Gastrocnemius medialis (tissue), 4 donors: Measurements from ENCODE around the gene CLEC4G. TPM values are rescaled to one million over a fixed set of nuclear protein-coding genes. Genes with fewer than 3 reads are reported as not detected.

Source experiments
- ATAC-seq, 2 donors: fragments of 150-250 bp; one replicate each; pipeline ENCODE4 v1.9.1; 2016
- DNase-seq, 2 donors: peaks; one replicate each; pipeline ENCODE4 v3.0.0-alpha.2; 2019
- H3K27ac ChIP-seq, 4 donors: fragments of 200-600 bp; sonication (generic); 1 replicate in 1 of 4; 2 replicates in 3 of 4; pipeline ENCODE4 v1.5.1; 2016 to 2018; ENCODE audit warnings: mild to moderate bottlenecking in 2 of 4, moderate library complexity in 1 of 4
- H3K27me3 ChIP-seq, 3 donors: fragments of 200-600 bp; sonication (generic) in 2 of 3; 1 replicate in 1 of 3; 2 replicates in 2 of 3; pipeline versions ENCODE4 v1.5.1 to v1.6.0; 2016 to 2019; ENCODE audit warnings: mild to moderate bottlenecking in 1 of 3, moderate library complexity in 1 of 3
- H3K36me3 ChIP-seq, 2 donors: fragments of 200-600 bp; sonication (generic) in 1 of 2; one replicate each; pipeline ENCODE4 v1.5.1; 2017 to 2018
- H3K4me1 ChIP-seq, 2 donors: fragments of 200-600 bp; sonication (generic) in 1 of 2; one replicate each; pipeline ENCODE4 v1.5.1; 2016 to 2017; ENCODE audit warnings: mild to moderate bottlenecking in 2 of 2
- H3K4me3 ChIP-seq, 4 donors: fragments of 200-600 bp; sonication (generic) in 3 of 4; 1 replicate in 1 of 4; 2 replicates in 3 of 4; pipeline ENCODE4 v1.5.1; 2016 to 2019; ENCODE audit warnings: mild to moderate bottlenecking in 2 of 4
- H3K9me3 ChIP-seq, 3 donors: fragments of 200-600 bp; sonication (generic) in 2 of 3; 1 replicate in 1 of 3; 2 replicates in 2 of 3; pipeline ENCODE4 v1.5.1; 2016 to 2019
- POLR2A ChIP-seq, 2 donors: fragments of 450-650 bp; IDR thresholded peaks; one replicate each; pipeline ENCODE4 v1.6.1; 2017; ENCODE audit warnings: antibody characterized with exemption in 2 of 2, mild to moderate bottlenecking in 2 of 2, moderate library complexity in 2 of 2
- in situ Hi-C, 4 donors: fragments of 200-750 bp; cut with MboI; loops; one replicate each; pipeline versions ENCODE4 v1.15.0 to v1.8.0; 2017; ENCODE audit warnings: low sequenced_read_pairs in 4 of 4
- intact Hi-C: fragments of 100-400 bp; cut with DNase I; formaldehyde crosslinking; loops from one replicate; pipeline ENCODE4 v1.15.1; 2023; ENCODE audit warnings: low total_unique reads
- total RNA-seq, 4 donors: library from RNA; depleted of rRNA; stranded (reverse); fragments of >200 nt; gene quantifications; one replicate each; pipeline versions ENCODE4 v1.1.0 to v1.2.3, GENCODE V29; 2016
- TF ChIP-seq, protein P1 (sequence below), 5 experiments: fragments of 450-650 bp in 3 of 5; fragments of 200-600 bp in 2 of 5; sonication (generic) in 2 of 5; IDR thresholded peaks in 4 of 5; conservative IDR thresholded peaks in 1 of 5; 1 replicate in 4 of 5; 2 replicates in 1 of 5; pipeline ENCODE4 v1.5.1; 2016 to 2019; ENCODE audit warnings: antibody characterized with exemption in 5 of 5, mild to moderate bottlenecking in 3 of 5, moderate library complexity in 3 of 5

CLEC4G gene
- total RNA-seq, 4 donors from 2014 or later = 0.86 TPM; not detected in 3

DNA sequence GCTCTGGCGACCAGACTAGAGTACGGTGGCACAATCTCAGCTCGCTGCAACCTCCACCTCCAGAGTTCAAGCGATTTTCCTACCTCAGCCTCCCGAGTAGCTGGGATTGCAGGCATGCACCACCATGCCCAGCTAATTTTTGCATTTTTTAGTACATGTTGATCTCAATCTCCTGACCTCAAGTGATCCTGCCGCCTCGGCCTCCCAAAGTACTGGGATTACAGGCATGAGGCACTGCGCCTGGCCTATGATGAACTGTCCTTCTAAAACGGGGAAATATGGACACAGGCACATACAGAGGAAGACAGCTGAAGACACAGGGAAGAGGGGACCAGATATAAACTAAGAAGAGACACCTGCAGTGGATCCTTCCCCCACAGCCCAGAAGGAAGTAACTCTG lies 43.9 kb upstream of the CLEC4G start:
- no peaks in the 10 kb centered on the region for H3K27me3 ChIP-seq
- no peak overlapping the region for H3K4me3 ChIP-seq
- no peaks in the 10 kb centered on the region for H3K36me3 ChIP-seq
- ATAC-seq (no peak), DNase-seq (no peak)
- in situ Hi-C loops (no loop called here), intact Hi-C loops (no loop called here)
- H3K4me1 ChIP-seq = no peaks in the 10 kb centered on the region
- H3K27ac ChIP-seq = no peak overlapping the region
- no peak for TF ChIP-seq POLR2A (IDR thresholded peaks at IDR 0.05)
- TF ChIP-seq, protein P1, sequence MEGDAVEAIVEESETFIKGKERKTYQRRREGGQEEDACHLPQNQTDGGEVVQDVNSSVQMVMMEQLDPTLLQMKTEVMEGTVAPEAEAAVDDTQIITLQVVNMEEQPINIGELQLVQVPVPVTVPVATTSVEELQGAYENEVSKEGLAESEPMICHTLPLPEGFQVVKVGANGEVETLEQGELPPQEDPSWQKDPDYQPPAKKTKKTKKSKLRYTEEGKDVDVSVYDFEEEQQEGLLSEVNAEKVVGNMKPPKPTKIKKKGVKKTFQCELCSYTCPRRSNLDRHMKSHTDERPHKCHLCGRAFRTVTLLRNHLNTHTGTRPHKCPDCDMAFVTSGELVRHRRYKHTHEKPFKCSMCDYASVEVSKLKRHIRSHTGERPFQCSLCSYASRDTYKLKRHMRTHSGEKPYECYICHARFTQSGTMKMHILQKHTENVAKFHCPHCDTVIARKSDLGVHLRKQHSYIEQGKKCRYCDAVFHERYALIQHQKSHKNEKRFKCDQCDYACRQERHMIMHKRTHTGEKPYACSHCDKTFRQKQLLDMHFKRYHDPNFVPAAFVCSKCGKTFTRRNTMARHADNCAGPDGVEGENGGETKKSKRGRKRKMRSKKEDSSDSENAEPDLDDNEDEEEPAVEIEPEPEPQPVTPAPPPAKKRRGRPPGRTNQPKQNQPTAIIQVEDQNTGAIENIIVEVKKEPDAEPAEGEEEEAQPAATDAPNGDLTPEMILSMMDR (IDR thresholded peaks at IDR 0.05 in 4 of 5, conservative IDR thresholded peaks at IDR 0.05 in 1 of 5) = no peak
- H3K9me3 ChIP-seq = no peaks in the 10 kb centered on the region

DNA sequence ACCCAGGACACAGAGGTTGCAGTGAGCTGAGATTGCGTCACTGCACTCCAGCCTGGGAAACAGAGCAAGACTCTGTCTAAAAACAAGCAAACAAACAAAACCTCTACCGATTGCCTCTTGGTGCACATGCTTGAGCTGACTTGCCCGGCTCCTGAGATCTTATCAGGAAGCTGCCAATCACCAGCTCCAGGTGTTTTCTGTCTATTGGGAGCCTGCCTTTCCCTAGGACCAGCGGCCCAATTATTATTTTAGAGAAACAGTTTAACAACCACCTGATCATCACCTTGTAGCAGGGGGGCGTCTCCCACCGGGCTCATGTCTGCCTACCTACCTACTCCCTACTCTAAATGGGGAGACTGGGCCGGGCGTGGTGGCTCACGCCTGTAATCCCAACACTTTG lies 41.9 kb upstream of the CLEC4G start:
- no peak for TF ChIP-seq POLR2A (IDR thresholded peaks at IDR 0.05)
- TF ChIP-seq, protein P1 (IDR thresholded peaks at IDR 0.05 in 4 of 5, conservative IDR thresholded peaks at IDR 0.05 in 1 of 5) = no peak
- intact Hi-C loops (no loop called here), in situ Hi-C loops (no loop called here)
- Histone ChIP-seq H3K4me1 (no peaks in the 10 kb centered on the region), H3K4me3 (no peak overlapping the region), H3K27ac (no peak overlapping the region), H3K27me3 (no peaks in the 10 kb centered on the region), H3K9me3 (no peaks in the 10 kb centered on the region), H3K36me3 (no peaks in the 10 kb centered on the region)
- no peak for ATAC-seq
- no peak for DNase-seq

DNA sequence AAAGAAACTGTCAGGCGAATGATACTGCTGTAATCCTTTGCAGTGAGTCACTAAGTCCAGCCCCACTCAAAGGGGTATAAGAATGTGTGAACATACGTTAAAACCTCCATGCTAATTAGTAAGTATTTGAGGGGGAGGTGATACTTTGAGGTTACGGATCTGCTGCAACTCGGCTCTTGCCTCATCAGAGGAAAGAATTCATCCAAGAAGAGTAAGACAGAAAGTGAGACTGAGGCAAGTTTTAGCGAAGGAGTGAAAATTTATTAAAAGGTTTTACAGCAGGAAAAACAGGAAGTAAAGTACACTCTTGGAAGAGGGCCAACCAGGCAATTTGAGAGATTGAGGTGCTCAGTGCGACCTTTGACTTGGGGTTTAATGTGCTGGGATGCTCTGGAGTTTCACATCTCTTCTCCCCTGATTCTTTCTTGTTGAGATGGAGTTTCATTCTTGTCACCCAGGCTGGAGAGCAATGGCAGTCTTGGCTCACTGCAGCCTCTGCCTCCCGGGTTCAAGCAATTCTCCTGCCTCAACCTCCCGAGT lies 40.9 kb upstream of the CLEC4G start:
- intact Hi-C loops (no loop called here), in situ Hi-C loops (no loop called here)
- DNase-seq = no peak
- ATAC-seq = no peak
- TF ChIP-seq POLR2A (IDR thresholded peaks at IDR 0.05) = no peak
- TF ChIP-seq, protein P1 (IDR thresholded peaks at IDR 0.05 in 4 of 5, conservative IDR thresholded peaks at IDR 0.05 in 1 of 5) = no peak
- Histone ChIP-seq H3K36me3 (no peaks in the 10 kb centered on the region), H3K9me3 (no peaks in the 10 kb centered on the region), H3K4me1 (no peaks in the 10 kb centered on the region), H3K27ac (no peak overlapping the region), H3K4me3 (no peak overlapping the region), H3K27me3 (no peaks in the 10 kb centered on the region)

DNA sequence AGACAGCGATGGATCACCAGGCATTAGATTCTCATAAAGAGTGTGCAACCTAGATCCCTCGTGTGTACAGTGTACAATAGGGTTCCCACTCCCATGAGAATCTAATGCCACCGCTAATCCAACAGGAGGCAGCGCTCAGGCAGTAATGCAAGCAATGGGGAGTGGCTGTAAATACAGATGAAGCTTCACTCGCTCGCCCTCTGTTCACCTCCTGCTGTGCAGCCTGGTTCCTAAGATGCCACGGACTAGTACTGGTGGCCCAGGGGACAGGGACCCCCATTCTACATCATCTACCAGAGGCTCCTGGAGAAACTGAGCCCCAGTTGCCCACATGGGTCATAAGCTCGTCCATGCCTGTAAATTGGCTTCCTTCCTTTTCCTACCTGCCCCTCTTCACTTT lies 39.2 kb upstream of the CLEC4G start:
- H3K27ac ChIP-seq = no peak overlapping the region
- in situ Hi-C loops = no loop called here
- no peaks in the 10 kb centered on the region for H3K4me1 ChIP-seq
- DNase-seq = no peak
- no peak overlapping the region for H3K4me3 ChIP-seq
- H3K27me3 ChIP-seq = no peaks in the 10 kb centered on the region
- no peak for TF ChIP-seq POLR2A (IDR thresholded peaks at IDR 0.05)
- TF ChIP-seq, protein P1 (IDR thresholded peaks at IDR 0.05 in 4 of 5, conservative IDR thresholded peaks at IDR 0.05 in 1 of 5) = no peak
- H3K9me3 ChIP-seq = no peaks in the 10 kb centered on the region
- intact Hi-C loops = no loop called here
- H3K36me3 ChIP-seq = no peaks in the 10 kb centered on the region
- ATAC-seq = no peak

DNA sequence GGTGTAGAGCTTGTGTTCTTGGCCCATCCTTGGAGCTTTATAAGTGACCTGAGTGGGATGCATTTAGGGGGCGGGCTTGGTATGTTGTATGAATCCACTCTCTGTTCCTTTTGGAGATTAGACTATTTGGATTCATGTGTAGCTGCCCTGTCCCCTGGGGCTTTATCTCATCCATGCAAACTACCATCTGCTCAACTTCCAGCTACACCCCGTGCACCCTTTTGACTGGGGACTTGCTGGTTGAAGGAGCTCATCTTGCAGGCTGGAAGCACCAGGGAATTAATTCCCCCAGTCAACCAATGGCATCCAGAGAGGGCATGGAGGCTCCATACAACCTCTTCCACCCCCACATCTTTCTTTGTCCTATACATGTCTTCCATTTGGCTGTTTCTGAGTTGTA lies 37.3 kb upstream of the CLEC4G start:
- H3K27ac ChIP-seq = no peak overlapping the region
- no peak overlapping the region for H3K4me3 ChIP-seq
- no peaks in the 10 kb centered on the region for H3K4me1 ChIP-seq
- in situ Hi-C loops (no loop called here), intact Hi-C loops (no loop called here)
- no peaks in the 10 kb centered on the region for H3K9me3 ChIP-seq
- no peaks in the 10 kb centered on the region for H3K36me3 ChIP-seq
- no peak for DNase-seq
- no peaks in the 10 kb centered on the region for H3K27me3 ChIP-seq
- no peak for TF ChIP-seq POLR2A (IDR thresholded peaks at IDR 0.05)
- TF ChIP-seq, protein P1 (IDR thresholded peaks at IDR 0.05 in 4 of 5, conservative IDR thresholded peaks at IDR 0.05 in 1 of 5) = no peak
- no peak for ATAC-seq
